Liver (tissue), 9 donors: ENCODE measurements around the gene TPD52L2. TPM values are rescaled to one million over a fixed set of nuclear protein-coding genes. Genes with fewer than 3 reads are reported as not detected.

Experiments used
- DNase-seq: peaks from one replicate; pipeline ENCODE4 v3.0.0-alpha.2; 2017; ENCODE audit warnings: low spot score
- H3K27ac ChIP-seq, 2 donors: one replicate each; pipeline ENCODE4 v1.7.0; 2013; ENCODE audit warnings: inconsistent platforms in 2 of 2, low read length in 2 of 2, control low read depth in 1 of 2, low read depth in 1 of 2, mild to moderate bottlenecking in 1 of 2
- H3K27me3 ChIP-seq, 4 donors: one replicate each; pipeline versions ENCODE4 v1.6.1 to v1.7.0; 2013; ENCODE audit warnings: low read length in 3 of 4, inconsistent platforms in 1 of 4, mild to moderate bottlenecking in 1 of 4, moderate library complexity in 1 of 4; ENCODE audit not compliant: control insufficient read depth in 4 of 4, insufficient read depth in 4 of 4
- H3K36me3 ChIP-seq, 4 donors: one replicate each; pipeline versions ENCODE4 v1.6.1 to v1.7.0; 2013; ENCODE audit warnings: low read length in 3 of 4, mild to moderate bottlenecking in 3 of 4, low read depth in 1 of 4, moderate library complexity in 1 of 4; ENCODE audit not compliant: control insufficient read depth in 4 of 4, insufficient read depth in 3 of 4
- H3K4me1 ChIP-seq, 4 donors: one replicate each; pipeline versions ENCODE4 v1.6.1 to v1.7.0; 2013; ENCODE audit warnings: low read length in 3 of 4, mild to moderate bottlenecking in 3 of 4, moderate library complexity in 1 of 4; ENCODE audit not compliant: control insufficient read depth in 4 of 4, insufficient read depth in 4 of 4
- H3K4me3 ChIP-seq, 3 donors: one replicate each; pipeline versions ENCODE4 v1.6.1 to v1.7.0; 2013; ENCODE audit warnings: low read length in 3 of 3, control low read depth in 1 of 3, low read depth in 1 of 3, mild to moderate bottlenecking in 1 of 3
- H3K9ac ChIP-seq, 2 donors: one replicate each; pipeline ENCODE4 v1.7.0; 2013; ENCODE audit warnings: low read length in 2 of 2, mild to moderate bottlenecking in 2 of 2, moderate library complexity in 2 of 2, control low read depth in 1 of 2, low read depth in 1 of 2
- H3K9me3 ChIP-seq, 4 donors: one replicate each; pipeline versions ENCODE4 v1.6.1 to v1.7.0; 2013; ENCODE audit warnings: low read length in 3 of 4; ENCODE audit not compliant: control insufficient read depth in 4 of 4
- EGR1 ChIP-seq, 2 donors: IDR thresholded peaks; 2 replicates each; pipeline ENCODE4 v1.6.1; 2016 to 2018; ENCODE audit warnings: antibody characterized with exemption in 2 of 2, low read depth in 2 of 2
- FOXA1 ChIP-seq: IDR thresholded peaks from 2 replicates; pipeline ENCODE4 v1.6.1; 2016; ENCODE audit warnings: antibody characterized with exemption
- FOXA2 ChIP-seq: IDR thresholded peaks from 2 replicates; pipeline ENCODE4 v1.6.1; 2016; ENCODE audit warnings: antibody characterized with exemption
- GABPA ChIP-seq, 2 donors: IDR thresholded peaks in 1 of 2; conservative IDR thresholded peaks in 1 of 2; 2 replicates each; pipeline ENCODE4 v1.6.1; 2016; ENCODE audit warnings: antibody characterized with exemption in 2 of 2, mild to moderate bottlenecking in 1 of 2, moderate library complexity in 1 of 2
- HNF4A ChIP-seq, 2 donors: conservative IDR thresholded peaks; 2 replicates each; pipeline ENCODE4 v1.6.1; 2016; ENCODE audit warnings: antibody characterized with exemption in 2 of 2, mild to moderate bottlenecking in 2 of 2
- HNF4G ChIP-seq: IDR thresholded peaks from 2 replicates; pipeline ENCODE4 v1.6.1; 2016; ENCODE audit warnings: antibody characterized with exemption
- NR2F2 ChIP-seq: IDR thresholded peaks from 2 replicates; pipeline ENCODE4 v1.6.1; 2016; ENCODE audit warnings: antibody characterized with exemption
- RAD21 ChIP-seq, 2 donors: IDR thresholded peaks; 2 replicates each; pipeline ENCODE4 v1.6.1; 2016; ENCODE audit warnings: antibody characterized with exemption in 2 of 2, mild to moderate bottlenecking in 2 of 2
- RXRA ChIP-seq, 2 donors: IDR thresholded peaks; 2 replicates each; pipeline ENCODE4 v1.6.1; 2017 to 2018; ENCODE audit warnings: antibody characterized with exemption in 2 of 2, mild to moderate bottlenecking in 1 of 2
- TAF1 ChIP-seq: conservative IDR thresholded peaks from 2 replicates; pipeline ENCODE4 v1.6.1; 2016; ENCODE audit warnings: antibody characterized with exemption, mild to moderate bottlenecking
- YY1 ChIP-seq: IDR thresholded peaks from 2 replicates; pipeline ENCODE4 v1.6.1; 2016; ENCODE audit warnings: antibody characterized with exemption, mild to moderate bottlenecking
- WGBS: extraction: QIAGEN DNeasy Blood & Tissue Kit; methylation state at CpG from one replicate; pipeline ENCODE4 v1.1.7; 2013; 5-methylcytosine and 5-hydroxymethylcytosine counted together
- polyA plus RNA-seq, 2 donors: library from polyadenylated mRNA; stranded (reverse) in 1 of 2; unstranded in 1 of 2; fragments of 200-250 nt in 1 of 2; fragments of >200 nt in 1 of 2; fragmentation: Nextera tagmentation in 1 of 2; extraction: Ambion mirVana in 1 of 2; gene quantifications; one replicate each; pipeline versions ENCODE4 v1.2.1 to v1.2.3, GENCODE V29; 2013 to 2015
- total RNA-seq, 2 donors: library from RNA; depleted of rRNA; stranded (reverse); fragments of >200 nt; gene quantifications; one replicate each; pipeline ENCODE4 v1.2.3, GENCODE V29; 2014
- TF ChIP-seq, protein P1 (sequence below): IDR thresholded peaks from 2 replicates; pipeline ENCODE4 v1.6.1; 2016; ENCODE audit warnings: antibody characterized with exemption
- TF ChIP-seq, protein P2 (sequence below): IDR thresholded peaks from 2 replicates; pipeline ENCODE4 v1.6.1; 2016; ENCODE audit warnings: antibody characterized with exemption, mild to moderate bottlenecking
- TF ChIP-seq, protein P3 (sequence below): IDR thresholded peaks from 2 replicates; pipeline ENCODE4 v1.6.1; 2016; ENCODE audit warnings: antibody characterized with exemption
- TF ChIP-seq, protein P4 (sequence below): fragments of 150-350 bp; IDR thresholded peaks from 2 replicates; pipeline ENCODE4 v1.5.1; 2017; ENCODE audit warnings: improper control_type of control experiment, low read depth, low read length; ENCODE audit not compliant: missing input control
- TF ChIP-seq, protein P5 (sequence below): IDR thresholded peaks from 2 replicates; pipeline ENCODE4 v1.6.1; 2016; ENCODE audit warnings: antibody characterized with exemption
- donor health status: healthy.
- donor health status: healthy.
- donor health status: healthy.
- donor health status: healthy.
- donor health status: healthy.

Gene TPD52L2
- total and polyA plus RNA-seq, 4 donors: 12.3 to 33.0 (median 28.2) TPM

DNA sequence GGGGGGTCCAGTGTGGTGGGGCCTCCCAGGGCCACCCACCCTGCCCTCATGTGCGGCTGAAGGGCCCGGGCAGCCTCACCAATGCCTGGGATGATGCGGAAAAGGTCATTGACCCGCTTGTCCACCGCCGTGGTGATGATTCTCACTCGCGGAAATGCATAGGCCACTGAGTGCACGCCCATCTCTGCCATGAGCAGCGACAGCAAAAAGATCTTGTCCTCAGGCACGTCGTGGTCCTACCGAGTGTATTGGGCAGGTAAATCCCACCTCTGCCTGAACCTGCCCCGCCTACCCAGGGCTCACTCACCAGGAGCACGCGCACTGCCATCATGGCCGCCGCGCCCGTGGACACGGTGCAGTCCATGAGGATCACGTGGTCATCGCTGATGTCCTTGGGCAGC, 75.0 kb downstream of the TPD52L2 start:
- Histone ChIP-seq H3K4me1 (peaks cover 0 to 2% (median 0%) of the 10 kb centered on the region in 4 donors), H3K4me3 (no peak overlapping the region), H3K36me3 (peaks cover 10 to 55% (median 19%) of the 10 kb centered on the region in 4 donors), H3K9ac (no peak overlapping the region), H3K27me3 (no peaks in the 10 kb centered on the region), H3K27ac (no peak overlapping the region), H3K9me3 (no peaks in the 10 kb centered on the region)
- DNase-seq: no peak
- TF ChIP-seq, protein P1, sequence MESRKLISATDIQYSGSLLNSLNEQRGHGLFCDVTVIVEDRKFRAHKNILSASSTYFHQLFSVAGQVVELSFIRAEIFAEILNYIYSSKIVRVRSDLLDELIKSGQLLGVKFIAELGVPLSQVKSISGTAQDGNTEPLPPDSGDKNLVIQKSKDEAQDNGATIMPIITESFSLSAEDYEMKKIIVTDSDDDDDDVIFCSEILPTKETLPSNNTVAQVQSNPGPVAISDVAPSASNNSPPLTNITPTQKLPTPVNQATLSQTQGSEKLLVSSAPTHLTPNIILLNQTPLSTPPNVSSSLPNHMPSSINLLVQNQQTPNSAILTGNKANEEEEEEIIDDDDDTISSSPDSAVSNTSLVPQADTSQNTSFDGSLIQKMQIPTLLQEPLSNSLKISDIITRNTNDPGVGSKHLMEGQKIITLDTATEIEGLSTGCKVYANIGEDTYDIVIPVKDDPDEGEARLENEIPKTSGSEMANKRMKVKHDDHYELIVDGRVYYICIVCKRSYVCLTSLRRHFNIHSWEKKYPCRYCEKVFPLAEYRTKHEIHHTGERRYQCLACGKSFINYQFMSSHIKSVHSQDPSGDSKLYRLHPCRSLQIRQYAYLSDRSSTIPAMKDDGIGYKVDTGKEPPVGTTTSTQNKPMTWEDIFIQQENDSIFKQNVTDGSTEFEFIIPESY: no peak
- TF ChIP-seq EGR1 (IDR thresholded peaks at IDR 0.05; ENCODE audit: low read depth in 2 of 2) (no peak), RXRA (IDR thresholded peaks at IDR 0.05) (no peak), HNF4A (conservative IDR thresholded peaks at IDR 0.05) (no peak), FOXA1 (no peak)
- TF ChIP-seq, protein P2, sequence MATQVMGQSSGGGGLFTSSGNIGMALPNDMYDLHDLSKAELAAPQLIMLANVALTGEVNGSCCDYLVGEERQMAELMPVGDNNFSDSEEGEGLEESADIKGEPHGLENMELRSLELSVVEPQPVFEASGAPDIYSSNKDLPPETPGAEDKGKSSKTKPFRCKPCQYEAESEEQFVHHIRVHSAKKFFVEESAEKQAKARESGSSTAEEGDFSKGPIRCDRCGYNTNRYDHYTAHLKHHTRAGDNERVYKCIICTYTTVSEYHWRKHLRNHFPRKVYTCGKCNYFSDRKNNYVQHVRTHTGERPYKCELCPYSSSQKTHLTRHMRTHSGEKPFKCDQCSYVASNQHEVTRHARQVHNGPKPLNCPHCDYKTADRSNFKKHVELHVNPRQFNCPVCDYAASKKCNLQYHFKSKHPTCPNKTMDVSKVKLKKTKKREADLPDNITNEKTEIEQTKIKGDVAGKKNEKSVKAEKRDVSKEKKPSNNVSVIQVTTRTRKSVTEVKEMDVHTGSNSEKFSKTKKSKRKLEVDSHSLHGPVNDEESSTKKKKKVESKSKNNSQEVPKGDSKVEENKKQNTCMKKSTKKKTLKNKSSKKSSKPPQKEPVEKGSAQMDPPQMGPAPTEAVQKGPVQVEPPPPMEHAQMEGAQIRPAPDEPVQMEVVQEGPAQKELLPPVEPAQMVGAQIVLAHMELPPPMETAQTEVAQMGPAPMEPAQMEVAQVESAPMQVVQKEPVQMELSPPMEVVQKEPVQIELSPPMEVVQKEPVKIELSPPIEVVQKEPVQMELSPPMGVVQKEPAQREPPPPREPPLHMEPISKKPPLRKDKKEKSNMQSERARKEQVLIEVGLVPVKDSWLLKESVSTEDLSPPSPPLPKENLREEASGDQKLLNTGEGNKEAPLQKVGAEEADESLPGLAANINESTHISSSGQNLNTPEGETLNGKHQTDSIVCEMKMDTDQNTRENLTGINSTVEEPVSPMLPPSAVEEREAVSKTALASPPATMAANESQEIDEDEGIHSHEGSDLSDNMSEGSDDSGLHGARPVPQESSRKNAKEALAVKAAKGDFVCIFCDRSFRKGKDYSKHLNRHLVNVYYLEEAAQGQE: no peak
- TF ChIP-seq, protein P3, sequence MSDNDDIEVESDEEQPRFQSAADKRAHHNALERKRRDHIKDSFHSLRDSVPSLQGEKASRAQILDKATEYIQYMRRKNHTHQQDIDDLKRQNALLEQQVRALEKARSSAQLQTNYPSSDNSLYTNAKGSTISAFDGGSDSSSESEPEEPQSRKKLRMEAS: no peak
- TF ChIP-seq, protein P4, sequence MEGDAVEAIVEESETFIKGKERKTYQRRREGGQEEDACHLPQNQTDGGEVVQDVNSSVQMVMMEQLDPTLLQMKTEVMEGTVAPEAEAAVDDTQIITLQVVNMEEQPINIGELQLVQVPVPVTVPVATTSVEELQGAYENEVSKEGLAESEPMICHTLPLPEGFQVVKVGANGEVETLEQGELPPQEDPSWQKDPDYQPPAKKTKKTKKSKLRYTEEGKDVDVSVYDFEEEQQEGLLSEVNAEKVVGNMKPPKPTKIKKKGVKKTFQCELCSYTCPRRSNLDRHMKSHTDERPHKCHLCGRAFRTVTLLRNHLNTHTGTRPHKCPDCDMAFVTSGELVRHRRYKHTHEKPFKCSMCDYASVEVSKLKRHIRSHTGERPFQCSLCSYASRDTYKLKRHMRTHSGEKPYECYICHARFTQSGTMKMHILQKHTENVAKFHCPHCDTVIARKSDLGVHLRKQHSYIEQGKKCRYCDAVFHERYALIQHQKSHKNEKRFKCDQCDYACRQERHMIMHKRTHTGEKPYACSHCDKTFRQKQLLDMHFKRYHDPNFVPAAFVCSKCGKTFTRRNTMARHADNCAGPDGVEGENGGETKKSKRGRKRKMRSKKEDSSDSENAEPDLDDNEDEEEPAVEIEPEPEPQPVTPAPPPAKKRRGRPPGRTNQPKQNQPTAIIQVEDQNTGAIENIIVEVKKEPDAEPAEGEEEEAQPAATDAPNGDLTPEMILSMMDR: no peak
- 93% methylated on average over 23 of the region's 23 CpGs for WGBS

DNA sequence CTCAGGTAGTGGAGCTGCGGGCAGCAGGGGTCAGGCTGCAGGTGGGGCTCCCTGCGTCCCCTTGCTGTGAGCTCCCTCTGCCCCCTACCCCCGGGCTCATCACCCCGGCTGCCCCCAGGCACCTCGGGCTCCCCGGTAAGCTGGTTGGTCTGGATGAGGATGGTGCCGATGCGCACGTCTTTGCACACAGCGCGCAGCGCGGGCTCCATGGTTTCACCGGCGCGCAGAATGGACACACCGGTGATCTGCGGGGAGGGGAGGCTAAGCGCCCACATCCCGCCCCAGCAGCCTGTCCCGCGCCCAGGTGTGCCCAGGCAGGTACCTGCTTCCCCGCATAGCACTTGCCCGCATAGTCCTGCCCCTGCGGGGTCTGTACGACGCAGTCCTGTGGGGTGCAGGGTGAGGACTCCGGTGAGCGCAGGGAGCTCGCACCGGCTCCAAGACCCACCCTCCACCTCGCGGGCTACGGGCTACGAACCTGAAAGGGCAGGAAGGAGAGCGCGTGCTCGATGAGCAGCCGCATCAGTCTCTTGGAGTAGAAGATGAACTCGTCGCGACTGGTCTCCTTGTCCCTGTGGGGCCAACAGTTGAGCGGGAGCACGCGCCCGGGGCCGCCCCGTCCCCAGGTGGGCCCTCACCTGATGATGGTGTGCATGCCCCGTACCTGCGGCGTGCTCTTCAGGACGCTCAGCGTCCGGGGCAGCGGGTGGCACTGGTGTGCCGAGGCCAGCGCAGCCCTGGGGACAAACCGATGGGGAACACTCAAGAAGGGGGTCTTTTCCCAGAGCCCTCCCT, 75.6 kb downstream of the TPD52L2 start:
- WGBS: 97% methylated on average over 58 of the region's 58 CpGs
- DNase-seq: no peak
- Histone ChIP-seq H3K36me3 (peaks cover 16 to 56% (median 21%) of the 10 kb centered on the region in 4 donors), H3K4me1 (peaks cover 0 to 2% (median 0%) of the 10 kb centered on the region in 4 donors), H3K9ac (no peak overlapping the region), H3K27me3 (no peaks in the 10 kb centered on the region), H3K27ac (no peak overlapping the region), H3K9me3 (no peaks in the 10 kb centered on the region), H3K4me3 (no peak overlapping the region)
- TF ChIP-seq EGR1 (IDR thresholded peaks at IDR 0.05; ENCODE audit: low read depth in 2 of 2): no peak
- TF ChIP-seq FOXA2: no peak
- TF ChIP-seq, protein P1: no peak
- TF ChIP-seq, protein P4: no peak
- no peak for TF ChIP-seq NR2F2
- TF ChIP-seq RAD21 (IDR thresholded peaks at IDR 0.05): no peak
- TF ChIP-seq GABPA (IDR thresholded peaks at IDR 0.05 in 1 of 2, conservative IDR thresholded peaks at IDR 0.05 in 1 of 2): no peak
- no peak for TF ChIP-seq TAF1
- no peak for TF ChIP-seq YY1
- TF ChIP-seq FOXA1: no peak
- TF ChIP-seq HNF4G: no peak
- no peak for TF ChIP-seq RXRA (IDR thresholded peaks at IDR 0.05)
- TF ChIP-seq, protein P5, sequence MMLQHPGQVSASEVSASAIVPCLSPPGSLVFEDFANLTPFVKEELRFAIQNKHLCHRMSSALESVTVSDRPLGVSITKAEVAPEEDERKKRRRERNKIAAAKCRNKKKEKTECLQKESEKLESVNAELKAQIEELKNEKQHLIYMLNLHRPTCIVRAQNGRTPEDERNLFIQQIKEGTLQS: no peak
